ENCODE data around the gene TBC1D2B.
A peak's percentile ranks its signal among the peaks of the same experiment; 100 is the strongest.

Gene TBC1D2B

GRCh38 chr15:78075490-78076230, 1.9 kb downstream of the TBC1D2B start:
- H3K27me3 ChIP-seq, result no peaks in the 10 kb centered on the region
- H3K4me1 ChIP-seq (ENCODE audit: control insufficient read depth in 1 of 2, insufficient read depth in 1 of 2, low read depth in 1 of 2, low read length in 1 of 2), result peaks cover 62 to 72% of the 10 kb centered on the region in 2 experiments
- H3K27ac ChIP-seq, result peak overlapping the region; percentile 93
- TF ChIP-seq, protein P1, sequence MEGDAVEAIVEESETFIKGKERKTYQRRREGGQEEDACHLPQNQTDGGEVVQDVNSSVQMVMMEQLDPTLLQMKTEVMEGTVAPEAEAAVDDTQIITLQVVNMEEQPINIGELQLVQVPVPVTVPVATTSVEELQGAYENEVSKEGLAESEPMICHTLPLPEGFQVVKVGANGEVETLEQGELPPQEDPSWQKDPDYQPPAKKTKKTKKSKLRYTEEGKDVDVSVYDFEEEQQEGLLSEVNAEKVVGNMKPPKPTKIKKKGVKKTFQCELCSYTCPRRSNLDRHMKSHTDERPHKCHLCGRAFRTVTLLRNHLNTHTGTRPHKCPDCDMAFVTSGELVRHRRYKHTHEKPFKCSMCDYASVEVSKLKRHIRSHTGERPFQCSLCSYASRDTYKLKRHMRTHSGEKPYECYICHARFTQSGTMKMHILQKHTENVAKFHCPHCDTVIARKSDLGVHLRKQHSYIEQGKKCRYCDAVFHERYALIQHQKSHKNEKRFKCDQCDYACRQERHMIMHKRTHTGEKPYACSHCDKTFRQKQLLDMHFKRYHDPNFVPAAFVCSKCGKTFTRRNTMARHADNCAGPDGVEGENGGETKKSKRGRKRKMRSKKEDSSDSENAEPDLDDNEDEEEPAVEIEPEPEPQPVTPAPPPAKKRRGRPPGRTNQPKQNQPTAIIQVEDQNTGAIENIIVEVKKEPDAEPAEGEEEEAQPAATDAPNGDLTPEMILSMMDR (IDR thresholded peaks at IDR 0.05), result no peak
- no peaks in the 10 kb centered on the region for H3K36me3 ChIP-seq
- H3K4me3 ChIP-seq (ENCODE audit: low read depth in 1 of 2, low read length in 1 of 2), result peak overlapping the region; percentile 86 to 88
- no peaks in the 10 kb centered on the region for H3K9me3 ChIP-seq

GRCh38 chr15:78073046-78073787, 4.3 kb downstream of the TBC1D2B start:
- H3K27me3 ChIP-seq, result no peaks in the 10 kb centered on the region
- H3K27ac ChIP-seq, result peak overlapping the region; percentile 85
- H3K4me1 ChIP-seq (ENCODE audit: control insufficient read depth in 1 of 2, insufficient read depth in 1 of 2, low read depth in 1 of 2, low read length in 1 of 2), result peaks cover 86 to 93% of the 10 kb centered on the region in 2 experiments
- TF ChIP-seq, protein P1 (IDR thresholded peaks at IDR 0.05), result no peak
- H3K4me3 ChIP-seq (ENCODE audit: low read depth in 1 of 2, low read length in 1 of 2), result peak overlapping the region in 1 of 2 experiments; percentile 13
- no peaks in the 10 kb centered on the region for H3K36me3 ChIP-seq
- H3K9me3 ChIP-seq, result no peaks in the 10 kb centered on the region

- peak overlapping the region; percentile 85 for H3K27ac ChIP-seq
- TF ChIP-seq, protein P1 (IDR thresholded peaks at IDR 0.05), result no peak
Observed at GRCh38 chr15:78072080-78072892, 5.2 kb downstream of the TBC1D2B start.

DNA sequence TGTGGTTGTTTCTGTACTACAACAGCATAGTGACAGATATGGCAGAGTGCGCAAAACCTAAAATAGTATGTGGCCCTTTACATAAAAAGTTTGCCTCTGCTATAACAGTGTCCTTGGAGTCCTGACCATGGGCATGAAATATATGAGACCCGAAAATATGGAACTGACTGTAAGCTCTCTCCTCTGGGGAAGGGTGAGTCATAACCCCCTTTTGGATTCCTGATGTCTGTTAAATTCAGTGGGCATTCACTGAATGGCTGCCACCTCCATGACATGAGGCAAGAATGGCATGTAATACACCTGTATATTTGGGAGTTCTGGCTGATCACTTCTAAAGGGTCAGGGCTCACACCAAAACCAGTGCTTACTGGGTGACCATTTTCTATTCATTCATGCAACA, 6.1 kb downstream of the TBC1D2B start:
- Histone ChIP-seq H3K4me1 (ENCODE audit: control insufficient read depth in 1 of 2, insufficient read depth in 1 of 2, low read depth in 1 of 2, low read length in 1 of 2) (peaks cover 92 to 99% of the 10 kb centered on the region in 2 experiments), H3K27me3 (no peaks in the 10 kb centered on the region), H3K27ac (peak overlapping the region; percentile 85)

More at GRCh38 chr15:78072080-78072892, 5.2 kb downstream of the TBC1D2B start:
- Histone ChIP-seq H3K4me1 (ENCODE audit: control insufficient read depth in 1 of 2, insufficient read depth in 1 of 2, low read depth in 1 of 2, low read length in 1 of 2) (peaks cover 89 to 96% of the 10 kb centered on the region in 2 experiments), H3K36me3 (no peaks in the 10 kb centered on the region), H3K9me3 (no peaks in the 10 kb centered on the region), H3K4me3 (ENCODE audit: low read depth in 1 of 2, low read length in 1 of 2) (peak overlapping the region; percentile 3 to 13), H3K27me3 (no peaks in the 10 kb centered on the region)

More for the DNA sequence above, 6.1 kb downstream of the TBC1D2B start:
- Histone ChIP-seq H3K36me3 (no peaks in the 10 kb centered on the region), H3K4me3 (ENCODE audit: low read depth in 1 of 2, low read length in 1 of 2) (no peak overlapping the region), H3K9me3 (no peaks in the 10 kb centered on the region)
- TF ChIP-seq, protein P1 (IDR thresholded peaks at IDR 0.05), result no peak

Measured in neutrophil (primary cell).